DND-41 (cell line): ENCODE results near the gene MOB3C.

Experiments
- ATAC-seq: fragments of 200-7000 bp; cut with Tn5 transposase; 3 replicates; pipeline ENCODE4 v1.9.1; 2021; ENCODE audit warnings: low read depth; ENCODE audit not compliant: insufficient read depth
- DNase-seq: peaks from one replicate; pipeline ENCODE4 v3.0.0-alpha.2; 2020
- H2AFZ ChIP-seq: 2 replicates; pipeline ENCODE4 v1.6.0; 2012; ENCODE audit warnings: low read depth, low read length
- H3K27ac ChIP-seq: 2 replicates; pipeline ENCODE4 v1.5.1; 2012; ENCODE audit warnings: low read length, inconsistent platforms
- H3K27me3 ChIP-seq: fragments of 200-600 bp; sonication (generic); 2 replicates; pipeline ENCODE4 v1.6.0; 2012; ENCODE audit warnings: low read length, mild to moderate bottlenecking, inconsistent platforms; ENCODE audit not compliant: insufficient read depth, poor library complexity
- H3K36me3 ChIP-seq: 2 replicates; pipeline ENCODE4 v1.5.1; 2012; ENCODE audit warnings: low read length, inconsistent platforms; ENCODE audit not compliant: insufficient read depth
- H3K4me1 ChIP-seq: 2 replicates; pipeline ENCODE4 v1.5.1; 2012; ENCODE audit warnings: mild to moderate bottlenecking, low read length; ENCODE audit not compliant: insufficient read depth
- H3K4me2 ChIP-seq: 2 replicates; pipeline ENCODE4 v1.6.0; 2012; ENCODE audit warnings: mild to moderate bottlenecking, moderate library complexity, low read length, inconsistent platforms; ENCODE audit not compliant: insufficient read depth
- H3K4me3 ChIP-seq, 2 experiments: fragments of 200-600 bp in 1 of 2; shearing (Covaris generic) in 1 of 2; 2 replicates each; pipeline ENCODE4 v1.5.1; 2012 to 2016; ENCODE audit warnings: inconsistent platforms in 2 of 2, low read length in 2 of 2, mild to moderate bottlenecking in 2 of 2, low read depth in 1 of 2, moderate library complexity in 1 of 2
- H3K79me2 ChIP-seq: 2 replicates; pipeline ENCODE4 v1.6.0; 2012; ENCODE audit warnings: low read length, inconsistent platforms; ENCODE audit not compliant: insufficient read depth
- H3K9ac ChIP-seq: 2 replicates; pipeline ENCODE4 v1.6.0; 2012; ENCODE audit warnings: low read depth, mild to moderate bottlenecking, inconsistent platforms, low read length, moderate library complexity
- H3K9me3 ChIP-seq: 2 replicates; pipeline ENCODE4 v1.5.1; 2012; ENCODE audit warnings: low read length, moderate library complexity, mild to moderate bottlenecking, inconsistent platforms; ENCODE audit not compliant: insufficient read depth, severe bottlenecking
- H4K20me1 ChIP-seq: 2 replicates; pipeline ENCODE4 v1.6.0; 2012; ENCODE audit warnings: low read length; ENCODE audit not compliant: insufficient read depth
- CTCF ChIP-seq: IDR thresholded peaks from 2 replicates; pipeline ENCODE4 v1.5.1; 2012; ENCODE audit warnings: borderline replicate concordance, low read length, moderate library complexity, mild to moderate bottlenecking; ENCODE audit not compliant: poor library complexity, severe bottlenecking; ENCODE audit errors: extremely low read depth
- EZH2 ChIP-seq: IDR thresholded peaks from 3 replicates; pipeline ENCODE4 v1.6.1; 2012; ENCODE audit warnings: borderline replicate concordance, low read depth, mild to moderate bottlenecking, moderate library complexity, low read length, inconsistent platforms; ENCODE audit not compliant: severe bottlenecking

The MOB3C gene

DNA sequence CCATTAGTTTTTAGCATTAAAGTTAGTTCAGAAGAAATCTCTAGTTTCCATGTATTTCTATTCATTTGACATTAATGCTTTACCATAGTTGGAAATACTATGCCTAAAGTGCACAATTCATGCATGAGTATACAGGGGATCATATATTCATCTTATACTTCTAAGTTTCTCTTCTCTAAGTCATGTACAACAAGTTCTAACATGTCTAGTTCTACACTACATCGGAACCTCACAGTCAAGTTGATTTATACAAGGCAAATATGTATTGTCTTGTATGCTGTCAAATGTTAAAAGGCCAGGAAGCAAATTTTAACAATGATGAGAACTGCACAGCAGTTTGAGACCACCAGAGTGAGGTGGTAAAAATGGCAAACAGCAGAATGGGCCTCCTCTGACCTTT lies 22.9 kb upstream of the MOB3C start:
- no peak overlapping the region for H3K9ac ChIP-seq
- ATAC-seq: no peak
- H3K4me3 ChIP-seq: no peak overlapping the region
- no peak overlapping the region for H2AFZ ChIP-seq
- H3K27me3 ChIP-seq: no peaks in the 10 kb centered on the region
- no peaks in the 10 kb centered on the region for H3K9me3 ChIP-seq
- no peak overlapping the region for H3K27ac ChIP-seq
- no peak for TF ChIP-seq EZH2
- no peak for TF ChIP-seq CTCF
- no peaks in the 10 kb centered on the region for H3K4me1 ChIP-seq
- no peaks in the 10 kb centered on the region for H3K79me2 ChIP-seq
- peaks cover 18% of the 10 kb centered on the region; the same call in 1 of the 2 replicates for H3K36me3 ChIP-seq
- no peaks in the 10 kb centered on the region for H4K20me1 ChIP-seq
- H3K4me2 ChIP-seq: no peak overlapping the region
- DNase-seq: no peak

GRCh38 chr1:46638921-46639320 lies 22.3 kb upstream of the MOB3C start:
- Histone ChIP-seq H3K27me3 (no peaks in the 10 kb centered on the region), H3K79me2 (no peaks in the 10 kb centered on the region), H3K36me3 (peaks cover 18% of the 10 kb centered on the region; the same call in 1 of the 2 replicates), H3K27ac (no peak overlapping the region), H3K4me1 (no peaks in the 10 kb centered on the region), H3K4me3 (no peak overlapping the region), H2AFZ (no peak overlapping the region), H3K9ac (no peak overlapping the region), H3K4me2 (no peak overlapping the region), H4K20me1 (no peaks in the 10 kb centered on the region), H3K9me3 (no peaks in the 10 kb centered on the region)
- TF ChIP-seq CTCF (no peak), EZH2 (no peak)
- DNase-seq: no peak
- no peak for ATAC-seq

GRCh38 chr1:46637444-46638083 lies 21.0 kb upstream of the MOB3C start:
- Histone ChIP-seq H2AFZ (no peak overlapping the region), H3K4me1 (no peaks in the 10 kb centered on the region), H3K36me3 (peaks cover 18% of the 10 kb centered on the region; the same call in 1 of the 2 replicates), H3K4me3 (no peak overlapping the region), H3K9me3 (no peaks in the 10 kb centered on the region), H3K4me2 (no peak overlapping the region), H3K79me2 (no peaks in the 10 kb centered on the region), H3K9ac (no peak overlapping the region), H3K27me3 (no peaks in the 10 kb centered on the region), H3K27ac (no peak overlapping the region), H4K20me1 (no peaks in the 10 kb centered on the region)
- no peak for TF ChIP-seq CTCF
- no peak for TF ChIP-seq EZH2
- no peak for DNase-seq
- no peak for ATAC-seq

DNA sequence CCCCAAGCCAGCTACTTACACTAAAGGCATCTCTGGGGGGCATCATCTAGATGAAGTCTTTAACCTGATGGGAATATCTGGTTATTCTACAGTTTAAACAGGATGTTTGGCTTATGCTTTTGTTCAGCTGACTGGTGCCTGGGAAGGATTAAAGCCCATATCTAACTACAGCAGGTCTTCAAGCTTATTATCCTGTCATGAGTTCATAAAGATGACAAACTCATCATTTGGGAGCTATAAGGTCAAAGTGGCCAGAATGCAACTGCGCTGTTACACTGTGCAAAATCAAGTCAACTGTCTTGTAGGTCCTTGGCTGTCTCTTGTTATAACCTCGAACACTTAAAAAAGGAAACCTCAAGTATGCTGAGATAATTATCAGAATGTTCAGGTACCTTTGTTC lies 18.6 kb upstream of the MOB3C start:
- no peak for DNase-seq
- H3K4me2 ChIP-seq: no peak overlapping the region
- no peaks in the 10 kb centered on the region for H3K27me3 ChIP-seq
- no peak overlapping the region for H3K27ac ChIP-seq
- TF ChIP-seq CTCF (no peak), EZH2 (no peak)
- peaks cover 23% of the 10 kb centered on the region; the same call in 1 of the 2 replicates for H3K36me3 ChIP-seq
- no peak overlapping the region for H3K4me3 ChIP-seq
- no peak overlapping the region for H2AFZ ChIP-seq
- H3K9me3 ChIP-seq: no peaks in the 10 kb centered on the region
- H3K4me1 ChIP-seq: no peaks in the 10 kb centered on the region
- H4K20me1 ChIP-seq: no peaks in the 10 kb centered on the region
- no peak overlapping the region for H3K9ac ChIP-seq
- no peaks in the 10 kb centered on the region for H3K79me2 ChIP-seq
- no peak for ATAC-seq
